GM18502 (cell line): Measurements from ENCODE around the gene IAPP.
"Not testable (repeated sequence)": the region's sequence is repeated elsewhere in the genome, so short reads cannot be mapped to it uniquely, and the experiment has no call there.

Experiments
- ATAC-seq: cut with Tn5 transposase; IDR thresholded peaks from one replicate; pipeline ENCODE4 v1.9.1; 2021; ENCODE audit warnings: mild to moderate bottlenecking; ENCODE audit not compliant: unreplicated experiment, poor library complexity

Gene IAPP

DNA sequence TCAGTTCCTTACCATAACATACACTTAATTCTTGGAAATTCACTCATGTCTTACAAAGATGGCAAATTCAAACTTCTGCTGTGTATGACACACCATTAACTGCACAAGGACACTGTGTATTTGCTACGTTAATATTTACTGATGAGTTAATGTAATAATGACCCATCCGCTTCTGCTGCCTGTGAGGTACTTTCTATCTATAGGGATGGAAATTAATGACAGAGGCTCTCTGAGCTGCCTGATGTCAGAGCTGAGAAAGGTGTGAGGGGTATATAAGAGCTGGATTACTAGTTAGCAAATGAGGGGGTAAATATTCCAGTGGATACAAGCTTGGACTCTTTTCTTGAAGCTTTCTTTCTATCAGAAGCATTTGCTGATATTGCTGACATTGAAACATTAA, at the start of gene IAPP:
TSS of gene IAPP (plus strand) at position 301 of the 400 bp plus-strand sequence. CDS start 450 bp downstream, outside the sequence.
- ATAC-seq = no peak

DNA sequence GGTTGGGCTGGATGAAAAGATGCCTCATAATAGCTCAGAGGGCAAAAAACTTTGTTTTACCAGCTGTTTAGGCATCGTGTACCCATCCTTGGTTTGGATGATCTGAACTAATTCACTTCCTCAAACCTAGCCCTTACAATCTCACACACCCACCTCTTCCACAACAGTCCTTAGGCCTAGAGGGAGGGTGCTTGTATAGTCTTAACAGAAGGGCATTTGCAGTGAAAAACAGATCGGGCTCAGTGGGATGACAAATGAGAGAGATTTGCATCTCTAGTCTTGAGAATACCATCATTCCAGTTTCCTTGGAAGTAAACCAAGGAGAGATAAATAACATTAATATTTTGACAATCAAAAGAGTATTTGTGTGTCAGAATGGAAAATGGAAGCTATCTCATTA, 49.0 kb upstream of the IAPP start:
- no peak for ATAC-seq

DNA sequence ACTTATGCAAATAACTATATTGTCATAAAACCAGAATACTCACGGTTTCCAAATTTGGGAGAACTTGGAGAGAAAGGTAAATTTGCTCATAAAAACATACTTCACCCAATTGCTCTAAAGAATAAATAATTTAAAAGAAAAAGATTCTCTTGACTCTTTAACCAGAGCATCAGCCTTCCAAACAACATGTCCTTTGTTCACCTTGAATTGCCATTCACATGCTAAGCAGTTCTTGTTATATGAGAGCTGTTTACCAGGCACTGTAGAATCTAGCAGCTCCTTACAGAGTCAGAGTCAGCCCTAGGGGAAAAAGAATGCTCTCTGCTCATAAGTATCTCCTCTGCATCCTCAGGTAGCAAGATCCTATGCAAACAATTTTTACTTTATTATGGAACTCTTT, 48.2 kb upstream of the IAPP start:
- no peak for ATAC-seq

DNA sequence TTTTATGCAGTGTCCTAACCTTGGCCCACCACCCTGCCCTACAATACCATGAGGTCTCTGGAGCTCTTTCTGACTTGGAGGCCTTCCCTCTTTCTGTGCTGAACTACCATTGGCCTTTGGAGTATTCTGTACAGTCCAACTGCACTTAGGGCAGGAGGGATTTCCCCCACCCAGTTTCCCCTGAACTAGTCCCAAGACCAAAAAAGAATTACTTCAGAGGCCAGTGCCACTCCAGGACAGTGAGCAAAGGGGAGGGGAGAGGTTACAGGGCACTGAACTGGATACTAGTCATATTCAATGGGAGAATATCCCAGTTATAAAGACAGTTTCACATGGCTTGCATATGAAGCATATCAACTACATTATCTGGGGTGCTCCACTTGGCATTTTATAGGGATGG, 44.1 kb upstream of the IAPP start:
- ATAC-seq = no peak

DNA sequence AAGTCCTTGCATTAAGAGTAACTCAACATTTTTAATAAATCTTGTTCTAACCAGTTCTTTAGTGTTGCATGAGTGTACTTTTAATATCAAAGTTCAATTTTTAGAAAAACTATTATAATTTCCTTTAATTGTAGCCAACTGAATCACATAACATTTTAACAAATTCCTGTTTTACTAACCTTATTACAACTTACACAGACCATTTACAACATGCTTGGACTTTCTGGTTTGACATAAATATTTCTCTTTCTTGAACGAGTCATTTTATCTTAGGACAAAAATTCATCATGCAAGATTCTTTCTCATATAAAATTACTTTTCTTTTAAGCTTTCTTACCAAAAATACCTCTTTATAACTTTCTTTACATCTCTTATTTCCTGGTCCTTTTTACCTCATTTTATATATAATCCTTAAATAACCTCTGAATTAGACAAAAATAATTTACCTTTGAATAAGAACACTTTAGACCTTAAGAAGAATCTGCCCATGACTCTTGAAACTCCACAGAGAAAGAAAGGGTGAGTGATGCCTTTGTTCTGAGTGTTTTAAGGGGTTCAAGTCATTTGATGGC, 41.9 kb upstream of the IAPP start:
- ATAC-seq = no peak

DNA sequence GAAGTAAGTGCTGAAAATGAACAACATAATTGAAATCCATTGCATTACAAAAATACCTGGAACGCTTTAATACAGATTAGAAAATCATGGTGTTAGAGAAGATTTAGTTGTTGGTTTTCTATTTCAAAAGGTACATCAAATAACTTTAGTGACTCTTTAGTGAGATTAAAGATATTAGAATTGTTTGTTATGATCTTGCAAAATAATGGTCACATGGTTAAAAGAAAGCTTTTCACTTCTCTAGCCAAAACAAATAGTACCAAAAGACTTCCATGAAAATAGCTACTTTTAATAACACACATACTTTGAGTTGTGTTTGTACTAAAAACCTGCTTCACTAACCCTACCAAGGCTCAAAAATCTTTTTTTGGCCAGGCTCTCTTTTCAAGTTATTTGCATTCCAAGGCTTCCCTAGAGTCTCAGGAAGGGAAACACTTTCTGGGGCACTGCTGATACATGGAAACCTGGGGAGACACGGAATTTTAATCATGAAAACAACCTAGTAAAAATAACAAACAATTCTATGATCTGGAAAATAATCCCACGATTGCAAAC, 37.9 kb upstream of the IAPP start, which contains the start of gene SLCO1A2:
TSS of gene SLCO1A2 (minus strand) at position 147 of the 555 bp plus-strand sequence. CDS start 270 bp downstream, outside the sequence.
- no peak for ATAC-seq

DNA sequence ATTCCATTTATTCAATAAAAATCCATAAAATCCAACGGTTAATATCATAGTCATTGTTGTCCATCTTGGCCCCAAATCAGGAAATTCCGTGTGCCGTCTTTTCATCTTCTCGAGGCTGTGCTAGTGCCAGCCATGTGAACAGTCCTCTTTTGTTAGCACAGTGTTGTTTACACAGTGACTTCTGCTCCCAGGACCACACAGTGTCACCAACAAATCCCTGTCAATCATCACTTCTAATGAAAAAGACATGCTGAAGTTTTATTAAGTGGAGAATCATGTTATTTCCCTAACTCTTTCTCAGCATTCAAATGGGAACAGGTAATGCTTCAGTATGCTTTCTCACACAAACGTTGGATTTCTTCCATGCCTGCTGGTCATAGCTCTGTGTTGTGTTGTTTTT, 36.0 kb upstream of the IAPP start:
- no peak for ATAC-seq

DNA sequence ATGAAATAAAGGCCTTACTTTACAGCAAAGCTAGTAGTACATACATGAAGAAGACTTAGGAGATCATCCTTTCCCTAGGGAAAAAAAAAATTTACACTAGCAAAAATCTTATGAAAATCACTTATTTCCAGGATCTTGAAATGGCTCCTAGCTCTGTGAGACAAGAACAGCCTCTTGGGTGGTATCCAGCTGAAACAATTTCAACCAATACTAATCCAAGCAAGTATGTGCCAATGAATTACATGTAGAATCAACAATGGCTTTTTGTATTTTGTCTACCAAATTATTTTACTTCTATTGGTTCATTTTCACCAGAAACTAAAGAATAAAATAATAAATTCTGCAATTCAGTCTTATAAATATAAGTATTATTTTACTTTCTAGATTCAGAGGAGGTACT, 35.2 kb upstream of the IAPP start:
- no peak for ATAC-seq

DNA sequence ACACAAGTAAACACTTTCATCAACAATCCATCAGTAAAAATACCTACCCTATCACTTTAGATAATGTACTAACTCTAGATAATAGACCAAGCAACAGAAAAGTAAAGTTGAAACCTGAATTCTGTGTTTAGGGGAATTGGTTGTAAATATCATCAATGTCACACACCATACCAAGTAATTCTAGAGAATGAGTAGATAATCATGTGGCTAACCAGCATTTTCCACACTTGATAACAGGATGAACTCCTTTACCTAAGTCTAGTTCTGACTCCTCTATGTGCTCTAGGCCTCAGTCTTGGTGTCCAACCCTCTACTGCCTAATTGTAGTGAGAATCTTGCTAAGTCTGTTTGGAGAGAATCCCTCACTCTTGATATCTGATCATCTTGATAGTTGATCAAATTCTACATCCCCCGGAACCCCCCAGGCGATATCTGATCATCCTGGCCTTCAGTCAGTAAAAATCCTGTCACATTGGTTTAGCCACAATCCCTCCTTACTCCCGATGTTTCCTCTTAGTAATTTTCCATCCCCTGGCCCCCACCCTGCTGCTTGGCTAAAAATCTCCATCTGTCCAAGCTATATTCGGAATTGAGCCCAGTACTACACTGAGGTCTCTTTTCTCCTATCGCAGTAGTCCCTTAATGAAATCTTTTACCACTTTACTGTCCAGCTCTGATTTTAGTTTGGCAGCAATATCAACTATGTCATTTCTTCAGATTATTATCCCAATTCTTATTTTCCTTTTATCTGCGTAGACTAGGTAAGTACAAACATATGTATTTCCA, 34.5 kb upstream of the IAPP start:
- no peak for ATAC-seq

DNA sequence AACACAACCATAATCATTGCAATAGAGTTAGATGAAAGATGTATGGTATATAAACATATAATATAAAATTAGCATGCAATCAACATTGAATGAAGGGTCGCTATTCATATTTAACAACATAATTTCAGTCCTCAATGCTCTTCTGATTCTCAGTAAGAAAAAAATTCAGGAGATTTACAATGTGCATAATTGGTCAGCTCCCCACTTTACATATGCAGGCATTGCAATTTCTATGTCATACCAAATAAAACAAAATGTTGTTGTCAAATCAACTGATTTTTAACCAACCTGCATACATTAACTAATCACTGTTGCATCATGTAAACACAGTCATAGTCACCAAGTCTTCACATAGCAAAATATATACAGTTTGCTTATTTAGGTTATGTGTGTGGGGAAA, 32.8 kb upstream of the IAPP start:
- no peak for ATAC-seq

DNA sequence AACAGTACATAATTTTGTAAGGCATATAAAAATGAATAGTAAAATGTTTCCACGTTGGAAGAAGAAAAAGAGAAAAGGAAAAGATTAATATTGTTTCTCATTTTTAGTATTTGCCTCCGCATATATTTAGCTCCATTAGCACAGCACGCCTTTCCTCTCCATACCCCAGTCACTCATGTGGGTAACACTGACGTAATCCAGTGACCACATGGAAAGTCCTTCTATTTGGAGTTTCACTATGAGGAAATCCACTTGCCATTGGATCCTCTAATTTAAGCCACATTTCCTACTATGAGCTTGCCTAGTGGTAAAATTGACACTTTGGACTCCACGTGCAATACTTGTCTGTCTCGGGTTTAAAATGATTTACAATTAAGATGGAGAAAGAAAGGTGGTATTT, 32.3 kb upstream of the IAPP start:
- ATAC-seq = no peak

DNA sequence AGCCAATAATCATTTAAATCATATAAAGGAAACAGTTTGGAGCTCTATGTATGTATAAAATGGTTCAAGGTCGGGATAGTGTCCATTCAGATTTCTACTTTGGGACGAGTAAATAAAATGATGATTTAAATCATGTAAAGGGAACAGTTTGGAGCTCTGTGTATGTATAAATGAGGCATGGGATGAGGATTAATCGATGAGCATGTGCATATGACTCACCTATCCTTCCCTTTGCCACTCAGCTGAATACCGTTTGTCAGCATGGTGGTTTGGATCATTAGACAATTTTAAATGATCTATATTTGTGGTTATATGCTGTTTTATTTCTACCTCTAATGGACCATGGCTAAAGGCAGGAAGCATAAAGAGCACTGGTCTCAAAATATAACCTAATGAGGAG, 30.9 kb upstream of the IAPP start:
- no peak for ATAC-seq

DNA sequence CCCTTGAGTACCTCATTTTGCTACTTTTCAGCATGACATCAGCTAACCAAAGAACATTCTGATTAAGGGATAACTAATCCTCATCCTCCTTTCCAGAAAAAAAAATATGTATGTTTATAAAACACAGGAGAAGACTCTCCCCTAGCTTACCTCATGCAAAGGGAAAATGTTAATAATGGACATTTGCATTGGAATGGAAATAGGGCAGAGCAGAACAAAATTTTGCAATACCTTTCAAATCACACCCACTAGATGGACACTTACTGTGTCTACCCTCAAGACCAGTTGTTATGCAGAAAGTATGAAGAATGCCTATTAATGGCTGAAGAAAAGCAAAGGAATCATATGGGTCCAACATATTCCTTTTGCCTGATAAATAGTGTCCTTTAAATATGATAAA, 29.1 kb upstream of the IAPP start:
- ATAC-seq = no peak

DNA sequence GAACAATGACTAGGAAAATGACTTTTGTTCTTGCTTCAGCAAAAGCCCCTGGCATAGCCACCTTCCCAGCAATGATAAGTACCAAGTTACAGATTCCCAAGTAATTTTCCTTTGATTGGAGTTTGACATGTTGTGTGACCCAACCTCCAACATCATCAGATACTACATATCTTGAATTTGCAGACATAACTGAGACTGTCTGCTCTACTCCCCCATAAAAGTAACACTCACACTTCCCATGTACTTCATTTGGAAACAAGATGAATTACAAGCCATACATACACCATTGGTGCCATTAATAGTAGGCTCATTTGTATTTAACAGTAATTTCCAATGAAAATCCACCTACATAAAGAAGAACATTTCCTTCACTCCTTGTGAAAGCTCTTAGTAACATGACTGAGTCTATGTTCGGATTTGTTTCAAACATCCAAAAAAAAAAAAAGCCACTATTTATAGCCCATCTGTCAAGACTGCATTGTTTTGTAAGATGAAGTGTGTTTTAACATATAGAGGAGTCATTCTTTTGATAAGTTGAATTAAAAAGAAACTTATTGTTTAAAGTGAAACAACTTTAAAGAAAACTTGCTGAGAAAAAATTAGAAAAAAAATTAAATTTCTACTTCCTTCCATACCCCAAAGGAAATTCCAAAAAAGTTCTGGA, 26.0 kb upstream of the IAPP start:
- ATAC-seq = no peak

DNA sequence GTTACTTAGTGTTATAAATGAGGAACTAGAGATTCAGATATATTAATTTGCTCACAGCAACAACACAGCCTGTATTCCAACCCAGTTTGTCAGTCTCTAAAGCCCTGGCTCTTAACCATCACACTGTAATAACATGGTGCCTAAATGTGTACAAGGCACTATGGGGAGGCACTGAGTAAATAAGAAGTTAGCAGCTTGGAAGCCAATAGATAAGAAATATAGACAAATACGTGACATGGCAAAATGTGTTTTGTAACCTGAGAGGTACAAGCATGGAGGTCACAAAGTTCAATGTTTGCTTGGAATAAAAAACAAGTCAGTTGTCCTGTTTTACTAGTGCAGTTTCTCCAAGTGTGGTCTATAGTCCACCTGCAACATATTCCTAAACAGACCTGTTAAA, 21.7 kb upstream of the IAPP start:
- no peak for ATAC-seq

DNA sequence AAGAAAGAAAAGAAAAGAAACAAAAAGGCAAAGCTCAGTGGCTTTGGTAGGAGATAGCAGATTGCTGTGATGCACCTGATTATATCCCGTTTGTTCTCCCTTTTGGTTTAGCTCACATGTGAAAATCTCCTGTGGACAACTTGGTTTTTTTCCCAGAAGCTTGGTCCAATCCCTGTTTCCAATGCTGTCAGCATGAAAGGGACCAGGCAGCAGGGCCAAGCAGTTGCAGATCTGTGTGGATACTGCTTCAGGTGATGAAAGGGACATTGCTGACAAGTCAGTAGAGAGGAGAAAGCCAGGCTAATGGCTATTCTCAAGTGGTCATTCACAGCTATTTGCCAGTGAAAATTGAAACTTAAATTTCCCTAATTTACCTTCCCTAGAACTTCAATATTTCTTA, 19.2 kb upstream of the IAPP start:
- ATAC-seq = no peak

DNA sequence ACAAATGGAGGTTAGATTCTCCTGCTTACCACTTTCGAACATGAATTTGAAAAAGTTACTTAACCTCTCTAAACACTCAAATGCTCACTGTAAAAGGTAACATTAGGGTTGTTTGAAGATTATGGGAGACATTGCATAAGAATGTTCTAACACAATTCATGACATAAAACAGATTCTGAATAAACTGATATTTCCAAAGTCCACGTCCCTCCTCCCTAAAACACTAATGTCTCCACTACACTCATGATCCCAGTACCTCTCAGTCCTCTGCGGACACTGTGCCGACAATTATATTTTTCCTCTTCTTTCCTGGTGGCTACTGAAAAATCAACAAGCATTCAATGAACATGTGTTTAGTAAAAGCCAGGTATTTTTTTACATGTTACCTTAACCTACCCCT, 18.8 kb upstream of the IAPP start:
- ATAC-seq = no peak

DNA sequence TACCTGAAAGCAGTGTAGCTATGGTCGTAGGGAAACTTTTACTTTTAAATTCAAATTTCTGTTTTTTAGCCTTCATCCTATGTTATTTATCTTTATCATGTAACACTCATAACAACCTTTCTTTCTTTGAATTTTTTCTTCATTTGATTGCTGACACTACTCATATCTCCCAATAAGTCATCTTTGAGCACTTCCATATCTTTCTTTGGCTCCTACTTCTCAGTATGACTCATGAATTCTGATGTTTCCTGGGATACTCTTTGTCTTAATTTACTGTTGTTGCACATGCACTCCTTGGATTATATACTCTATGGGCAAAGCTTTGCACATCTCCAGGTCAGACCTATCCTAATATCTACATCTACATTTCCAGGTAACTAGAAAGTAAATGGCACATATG, 18.1 kb upstream of the IAPP start:
- no peak for ATAC-seq

DNA sequence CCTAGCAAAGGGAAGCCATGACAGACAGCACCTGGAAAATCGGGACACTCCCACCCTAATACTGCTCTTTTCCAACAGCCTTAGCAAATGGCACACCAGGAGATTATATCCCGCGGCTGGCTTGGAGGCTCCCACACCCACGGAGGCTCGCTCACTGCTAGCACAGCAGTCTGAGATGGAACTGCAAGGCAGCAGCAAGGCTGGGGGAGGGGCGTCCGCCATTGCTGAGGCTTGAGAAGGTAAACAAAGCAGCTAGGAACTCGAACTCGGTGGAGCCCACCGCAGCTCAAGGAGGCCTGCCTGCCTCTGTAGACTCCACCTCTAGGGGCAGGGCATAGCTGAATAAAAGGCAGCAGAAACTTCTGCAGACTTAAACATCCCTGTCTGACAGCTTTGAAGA, 12.1 kb upstream of the IAPP start:
- not testable (repeated sequence) for ATAC-seq

DNA sequence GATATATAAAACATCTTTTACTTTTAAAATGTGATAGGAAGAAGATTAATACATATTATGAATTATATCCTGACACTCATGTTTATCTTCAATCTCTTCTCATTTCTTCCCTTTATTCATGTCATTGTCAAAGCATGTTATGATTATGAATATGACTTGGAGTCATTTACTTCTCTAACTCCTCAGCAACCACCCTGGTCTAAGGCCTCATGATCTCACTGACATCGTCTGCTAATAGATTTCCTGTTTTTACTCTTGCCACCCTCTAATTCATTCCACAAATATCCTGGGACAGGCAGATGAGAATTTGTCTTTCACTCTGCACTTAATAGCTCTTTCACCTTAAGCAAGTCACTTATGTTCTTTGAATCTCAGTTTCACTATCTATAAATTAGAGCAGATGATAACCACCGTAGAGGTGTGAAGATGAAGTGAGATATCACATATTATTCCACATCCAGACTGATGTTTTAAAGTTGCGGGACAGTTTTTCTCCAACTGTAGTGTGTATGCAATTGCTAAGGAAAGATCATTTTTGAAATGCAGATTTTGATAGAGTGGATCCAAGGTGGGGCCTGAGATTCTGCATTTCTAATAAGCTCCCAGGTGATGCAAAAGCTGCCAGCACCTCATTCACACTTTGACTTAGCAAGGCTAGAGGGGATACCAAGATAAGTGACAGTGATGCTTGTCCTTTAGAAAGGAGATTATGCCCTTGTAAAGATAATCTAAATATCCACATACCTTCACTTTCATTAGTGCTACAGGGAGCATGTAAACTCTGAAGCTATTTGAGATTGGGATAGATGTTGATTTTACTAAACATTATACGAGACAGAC, 3.3 kb upstream of the IAPP start:
- no peak for ATAC-seq
